Stomach (tissue), 9 donors: ENCODE data around the gene FAM241B. TPM values are rescaled to one million over a fixed set of nuclear protein-coding genes. Genes with fewer than 3 reads are reported as not detected.
A peak's percentile ranks its signal among the peaks of the same experiment; 100 is the strongest.

Source experiments
- DNase-seq, 2 donors: peaks; one replicate each; pipeline versions ENCODE4 v3.0.0 to v3.0.0-alpha.2; 2013 to 2019
- H3K27ac ChIP-seq, 5 donors: fragments of 200-600 bp in 4 of 5; sonication (generic) in 4 of 5; one replicate each; pipeline ENCODE4 v1.5.1; 2013 to 2019; ENCODE audit warnings: mild to moderate bottlenecking in 1 of 5, moderate library complexity in 1 of 5
- H3K27me3 ChIP-seq, 3 donors: fragments of 200-600 bp; sonication (generic); one replicate each; pipeline ENCODE4 v1.5.1; 2017 to 2019; ENCODE audit warnings: mixed run types in 1 of 3
- H3K36me3 ChIP-seq, 4 donors: fragments of 200-600 bp; sonication (generic); 1 replicate in 3 of 4; 2 replicates in 1 of 4; pipeline ENCODE4 v1.5.1; 2016 to 2019
- H3K4me1 ChIP-seq, 4 donors: fragments of 200-600 bp; sonication (generic); one replicate each; pipeline ENCODE4 v1.5.1; 2016 to 2019
- H3K4me3 ChIP-seq, 4 donors: fragments of 200-600 bp; sonication (generic) in 3 of 4; one replicate each; pipeline ENCODE4 v1.5.1; 2016 to 2019; ENCODE audit warnings: mild to moderate bottlenecking in 1 of 4
- H3K9me3 ChIP-seq, 4 donors: fragments of 200-600 bp; sonication (generic); one replicate each; pipeline ENCODE4 v1.5.1; 2016 to 2019
- EP300 ChIP-seq: sonication (generic); formaldehyde crosslinking; IDR thresholded peaks from one replicate; pipeline ENCODE4 v1.6.1; 2017; ENCODE audit warnings: antibody characterized with exemption
- POLR2A ChIP-seq, 4 donors: fragments of 450-650 bp; IDR thresholded peaks; one replicate each; pipeline ENCODE4 v1.6.1; 2016; ENCODE audit warnings: antibody characterized with exemption in 4 of 4, control low read depth in 2 of 4, mild to moderate bottlenecking in 1 of 4, moderate library complexity in 1 of 4
- POLR2AphosphoS5 ChIP-seq, 3 donors: sonication (generic); formaldehyde crosslinking; IDR thresholded peaks; one replicate each; pipeline ENCODE4 v1.6.1; 2016; ENCODE audit warnings: antibody characterized with exemption in 3 of 3
- WGBS, 5 donors: extraction: QIAGEN DNeasy Blood & Tissue Kit in 3 of 5; methylation state at CpG; one replicate each; pipeline versions ENCODE4 v1.1.5 to v1.1.7; 2013 to 2018; 5-methylcytosine and 5-hydroxymethylcytosine counted together
- intact Hi-C: fragments of 100-400 bp; cut with DNase I; formaldehyde crosslinking; loops from one replicate; pipeline ENCODE4 v1.15.1; 2023; ENCODE audit warnings: low total_unique reads
- polyA plus RNA-seq, 3 donors: library from polyadenylated mRNA; stranded (reverse); fragments of 200-250 nt; gene quantifications; one replicate each; pipeline ENCODE4 v1.2.3, GENCODE V29; 2013
- total RNA-seq, 5 donors: library from RNA; depleted of rRNA; stranded (reverse); fragments of >200 nt; gene quantifications; one replicate each; pipeline versions ENCODE4 v1.1.0 to v1.2.3, GENCODE V29; 2014 to 2016
- TF ChIP-seq, protein P1 (sequence below), 7 experiments: fragments of 450-650 bp in 4 of 7; fragments of 200-600 bp in 3 of 7; sonication (generic) in 3 of 7; IDR thresholded peaks; one replicate each; pipeline ENCODE4 v1.5.1; 2016 to 2019; ENCODE audit warnings: antibody characterized with exemption in 7 of 7, control low read depth in 2 of 7, mild to moderate bottlenecking in 1 of 7
- donor health status: healthy with polysubstance abuse.
- donor health status: Bipolar disorder and iron deficiency.
- donor health status: healthy.

The FAM241B gene
- total and polyA plus RNA-seq, 8 donors, result 0.55 to 7.4 (median 4.0) TPM; not detected in 3

DNA sequence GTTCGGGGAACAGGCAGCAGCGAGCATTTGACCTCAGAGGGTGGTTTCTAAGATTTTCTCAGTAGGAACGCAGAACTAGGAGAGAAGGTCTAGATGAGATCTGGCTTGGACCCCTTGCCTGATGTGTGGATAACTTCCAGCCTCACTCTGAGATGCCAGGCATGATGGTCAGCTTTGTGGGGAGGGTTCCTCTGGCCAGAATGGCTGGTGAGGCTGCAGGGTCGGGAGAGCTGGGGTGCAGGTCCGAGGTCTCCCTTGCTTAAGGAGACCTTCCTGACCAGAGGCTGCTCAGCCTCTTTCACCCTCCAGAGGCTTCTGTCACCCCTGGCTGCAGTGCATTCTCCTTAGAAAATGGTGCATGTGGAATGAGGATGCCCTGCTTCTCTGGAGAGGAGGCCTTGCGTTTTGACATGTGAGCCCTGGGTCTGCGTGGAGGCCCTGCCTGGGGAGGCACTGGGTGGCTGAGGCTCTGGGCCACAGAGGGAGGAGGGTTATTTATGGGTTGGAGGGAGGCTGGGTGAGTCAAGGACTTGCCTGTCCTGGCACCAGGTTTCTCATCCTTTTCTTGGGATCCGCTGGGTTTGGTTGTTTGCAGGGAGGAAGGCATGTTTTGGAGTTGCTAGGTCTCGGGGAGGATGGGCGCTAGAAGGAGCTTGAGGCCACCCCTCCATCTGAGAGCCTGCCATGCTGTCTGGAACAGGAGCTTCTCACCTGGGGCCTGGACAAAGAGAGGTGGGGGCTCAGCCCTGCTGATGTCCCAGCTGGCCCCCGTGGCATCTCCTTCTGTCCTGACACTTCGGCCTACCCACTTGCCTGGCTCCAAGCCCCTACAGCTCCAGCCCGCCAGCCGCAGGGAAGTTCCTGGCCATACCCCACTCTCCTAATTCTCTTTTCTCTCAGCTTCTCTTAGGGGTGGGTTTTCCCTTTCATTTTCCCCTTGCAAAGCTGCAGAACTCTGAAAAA, 3.9 kb downstream of the FAM241B start:
- Histone ChIP-seq H3K4me1 (peaks cover 3 to 23% (median 18%) of the 10 kb centered on the region in 4 donors), H3K4me3 (no peak overlapping the region), H3K36me3 (peaks cover 0 to 16% (median 5%) of the 10 kb centered on the region in 4 donors), H3K9me3 (no peaks in the 10 kb centered on the region), H3K27me3 (peaks cover 0 to 18% (median 13%) of the 10 kb centered on the region in 3 donors), H3K27ac (no peak overlapping the region)
- WGBS, 5 donors, result 91 to 94% (median 92%) methylated on average over 13 to 14 of the region's 14 CpGs
- peak in 1 of 2 donors; percentile 21 for DNase-seq
- TF ChIP-seq, protein P1, sequence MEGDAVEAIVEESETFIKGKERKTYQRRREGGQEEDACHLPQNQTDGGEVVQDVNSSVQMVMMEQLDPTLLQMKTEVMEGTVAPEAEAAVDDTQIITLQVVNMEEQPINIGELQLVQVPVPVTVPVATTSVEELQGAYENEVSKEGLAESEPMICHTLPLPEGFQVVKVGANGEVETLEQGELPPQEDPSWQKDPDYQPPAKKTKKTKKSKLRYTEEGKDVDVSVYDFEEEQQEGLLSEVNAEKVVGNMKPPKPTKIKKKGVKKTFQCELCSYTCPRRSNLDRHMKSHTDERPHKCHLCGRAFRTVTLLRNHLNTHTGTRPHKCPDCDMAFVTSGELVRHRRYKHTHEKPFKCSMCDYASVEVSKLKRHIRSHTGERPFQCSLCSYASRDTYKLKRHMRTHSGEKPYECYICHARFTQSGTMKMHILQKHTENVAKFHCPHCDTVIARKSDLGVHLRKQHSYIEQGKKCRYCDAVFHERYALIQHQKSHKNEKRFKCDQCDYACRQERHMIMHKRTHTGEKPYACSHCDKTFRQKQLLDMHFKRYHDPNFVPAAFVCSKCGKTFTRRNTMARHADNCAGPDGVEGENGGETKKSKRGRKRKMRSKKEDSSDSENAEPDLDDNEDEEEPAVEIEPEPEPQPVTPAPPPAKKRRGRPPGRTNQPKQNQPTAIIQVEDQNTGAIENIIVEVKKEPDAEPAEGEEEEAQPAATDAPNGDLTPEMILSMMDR (IDR thresholded peaks at IDR 0.05), result no peak
- intact Hi-C loops, result loop anchor here (10.0 kb wide), 2 partner anchors 119 to 199 kb away; no protein-coding TSS in a partner anchor

DNA sequence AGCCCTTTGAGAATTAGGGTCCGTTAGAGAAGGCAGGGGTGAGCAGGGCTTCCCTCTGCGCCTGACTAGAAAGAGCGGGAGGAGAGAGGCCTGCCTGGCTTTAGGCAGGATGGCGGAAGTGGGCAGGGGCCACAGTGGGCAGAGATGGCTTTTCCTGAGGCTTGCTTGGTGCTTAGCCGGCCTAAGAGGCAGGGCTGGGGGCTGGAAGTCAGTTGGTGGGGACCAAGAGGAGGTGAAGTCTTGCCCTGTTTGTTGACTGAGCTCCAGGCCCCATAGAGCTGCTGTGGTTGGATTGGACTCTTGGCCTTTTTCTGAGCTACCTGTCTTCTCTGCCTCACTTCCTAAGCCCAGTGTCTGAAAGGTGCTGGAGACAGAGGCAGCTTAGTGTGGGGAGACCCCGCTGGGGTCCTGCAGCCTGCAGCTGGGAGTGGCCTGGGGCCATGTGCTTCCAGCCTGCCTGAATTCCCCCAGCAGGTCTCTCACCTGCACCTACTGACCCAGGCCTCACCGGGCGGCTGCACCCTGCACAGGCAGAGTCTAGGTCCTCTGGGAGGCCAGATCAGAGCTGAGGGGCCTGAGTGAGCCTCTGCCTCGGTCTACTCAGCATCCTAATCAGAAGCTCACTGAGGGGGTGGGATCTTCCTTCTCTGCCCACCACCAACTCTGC, 4.8 kb downstream of the FAM241B start:
- intact Hi-C loops, result loop anchor here (10.0 kb wide), 2 partner anchors 120 to 200 kb away; no protein-coding TSS in a partner anchor
- peaks cover 0 to 16% (median 5%) of the 10 kb centered on the region in 4 donors for H3K36me3 ChIP-seq
- H3K27ac ChIP-seq, result no peak overlapping the region
- H3K4me1 ChIP-seq, result peaks cover 0 to 15% (median 11%) of the 10 kb centered on the region in 4 donors
- H3K9me3 ChIP-seq, result no peaks in the 10 kb centered on the region
- H3K27me3 ChIP-seq, result peaks cover 0 to 10% (median 8%) of the 10 kb centered on the region in 3 donors
- TF ChIP-seq POLR2AphosphoS5 (IDR thresholded peaks at IDR 0.05) (no peak), POLR2A (IDR thresholded peaks at IDR 0.05) (no peak)
- TF ChIP-seq, protein P1 (IDR thresholded peaks at IDR 0.05), result no peak
- 84 to 93% (median 87%) methylated on average over 9 of the region's 9 CpGs for WGBS, 5 donors
- no peak overlapping the region for H3K4me3 ChIP-seq
- DNase-seq, result peak in 1 of 2 donors; percentile 7

DNA sequence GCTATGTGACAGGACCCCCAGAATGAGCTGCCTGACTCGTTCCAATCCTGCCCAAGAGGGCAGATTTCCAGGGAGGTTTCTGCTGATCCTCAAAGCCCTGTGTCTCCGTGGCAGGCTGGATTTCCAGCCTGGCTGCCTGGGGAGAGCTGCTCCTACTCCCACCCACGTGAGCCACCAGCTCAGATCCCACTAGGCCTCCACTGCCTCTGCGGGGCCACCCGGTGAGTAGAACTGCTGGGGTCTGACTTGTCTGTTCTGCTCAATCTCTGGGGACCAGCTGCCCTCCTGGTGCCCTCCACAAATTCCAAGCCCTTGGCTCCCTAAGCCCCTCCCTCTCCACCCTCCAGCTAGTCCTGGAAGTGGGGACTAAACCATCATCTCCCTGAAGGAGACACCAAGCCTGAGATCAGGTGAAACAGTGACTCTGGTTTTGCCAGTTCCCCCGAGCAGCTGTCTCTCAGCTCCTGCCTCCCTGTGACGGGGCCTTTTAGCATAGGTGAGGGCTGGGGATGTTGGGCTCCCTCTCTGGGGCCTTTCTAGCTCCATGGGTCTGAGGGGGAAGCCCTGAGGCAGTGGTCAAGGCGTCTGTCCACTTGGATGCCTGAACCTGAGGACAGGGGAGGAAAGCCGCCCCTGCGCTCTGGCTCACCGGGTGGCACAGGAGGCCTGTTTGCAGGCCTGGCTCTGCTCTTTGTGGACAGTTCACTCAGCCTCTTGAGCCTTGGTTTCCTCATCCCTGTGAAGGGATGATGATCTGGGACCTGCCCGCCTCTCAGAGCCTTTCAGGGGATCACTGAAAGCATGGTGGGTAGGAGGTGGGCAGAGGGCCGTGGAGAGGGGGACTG, 5.6 kb downstream of the FAM241B start:
- Histone ChIP-seq H3K4me1 (peaks cover 0 to 7% (median 5%) of the 10 kb centered on the region in 4 donors), H3K9me3 (no peaks in the 10 kb centered on the region), H3K4me3 (no peak overlapping the region), H3K36me3 (peaks cover 0 to 16% (median 5%) of the 10 kb centered on the region in 4 donors), H3K27ac (no peak overlapping the region), H3K27me3 (peaks cover 0 to 8% (median 3%) of the 10 kb centered on the region in 3 donors)
- WGBS, 5 donors, result 66 to 76% (median 74%) methylated on average over 13 of the region's 13 CpGs
- TF ChIP-seq EP300 (no peak), POLR2A (IDR thresholded peaks at IDR 0.05) (no peak), POLR2AphosphoS5 (IDR thresholded peaks at IDR 0.05) (no peak)
- TF ChIP-seq, protein P1 (IDR thresholded peaks at IDR 0.05), result no peak
- intact Hi-C loops, result loop anchor here (10.0 kb wide), 2 partner anchors 121 to 201 kb away; no protein-coding TSS in a partner anchor
- DNase-seq, result peak in 1 of 2 donors; percentile 10
